Activated effector memory CD4-positive, alpha-beta T cell treated with Interleukin-2 at 50 U/mL for 16 hours (primary cell): ENCODE results near the gene LSP1.
"Not testable (repeated sequence)": the region's sequence is repeated elsewhere in the genome, so short reads cannot be mapped to it uniquely, and the experiment has no call there.

Source experiments
- DNase-seq: peaks from one replicate; pipeline ENCODE4 v3.0.0-alpha.2; 2020

Gene LSP1

DNA sequence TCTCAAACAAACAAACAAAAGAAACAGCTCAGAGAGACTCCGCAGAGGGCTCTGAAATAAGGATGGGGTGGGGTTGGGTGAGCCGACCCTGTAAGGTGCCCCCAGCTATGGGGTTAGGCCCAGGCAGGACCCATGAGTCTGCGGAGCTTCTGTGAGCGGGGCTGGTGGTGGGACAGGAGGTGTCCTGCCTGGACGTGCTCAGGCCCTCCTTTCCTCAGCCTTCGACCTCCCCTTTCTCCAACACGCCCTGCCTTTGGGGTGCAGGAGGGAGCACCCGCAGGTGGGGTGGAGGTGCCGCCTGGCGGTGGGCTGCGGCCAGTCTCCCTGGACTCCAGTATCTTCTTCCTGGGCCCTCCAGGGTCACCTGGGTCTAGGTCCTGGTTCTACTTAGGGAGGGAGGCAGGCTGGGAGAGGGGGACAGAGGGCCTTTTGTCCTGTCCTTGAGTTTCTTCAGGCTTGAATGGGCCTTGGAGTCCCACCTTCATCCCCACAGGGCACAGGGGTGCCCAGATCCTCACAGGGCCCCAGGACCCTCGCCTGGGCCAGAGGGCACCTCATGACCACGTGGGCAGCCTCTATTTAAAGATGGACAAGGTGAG lies 26.6 kb downstream of the LSP1 start:
- no peak for DNase-seq

GRCh38 chr11:1879941-1880720 lies 27.2 kb downstream of the LSP1 start:
- DNase-seq: no peak

DNA sequence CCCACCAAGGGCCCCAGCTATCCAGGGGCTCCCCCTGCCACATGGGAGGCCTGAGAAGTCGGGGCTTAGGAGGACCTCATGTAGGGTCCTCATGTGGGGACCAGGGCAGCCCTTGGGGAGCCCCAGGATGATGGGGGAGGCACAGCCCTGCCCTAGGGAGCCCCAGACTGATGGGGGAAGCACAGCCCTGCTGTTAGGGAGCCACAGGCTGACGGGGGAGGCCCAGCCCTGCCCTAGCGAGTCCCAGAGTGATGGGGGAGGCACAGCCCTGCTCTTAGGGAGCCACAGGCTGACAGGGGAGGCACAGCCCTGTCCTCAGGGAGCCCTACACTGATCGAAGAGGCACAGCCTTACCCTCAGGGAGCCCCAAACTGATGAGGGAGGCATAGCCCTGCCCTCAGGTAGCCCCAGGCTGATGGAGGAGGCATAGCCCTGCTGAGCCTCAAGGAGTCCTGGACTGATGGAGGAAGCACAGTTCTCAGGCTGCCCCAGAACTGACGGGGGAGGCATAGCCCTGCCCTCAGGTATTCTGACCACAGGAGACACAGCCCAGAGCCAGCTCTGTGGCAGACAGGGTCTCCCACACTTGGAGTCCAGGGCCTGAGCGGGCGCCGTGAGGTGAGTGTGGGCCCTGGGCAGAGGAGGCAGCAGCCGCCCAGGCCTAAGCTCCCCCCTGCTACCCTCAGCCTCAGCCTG lies 28.0 kb downstream of the LSP1 start:
- DNase-seq: no peak

DNA sequence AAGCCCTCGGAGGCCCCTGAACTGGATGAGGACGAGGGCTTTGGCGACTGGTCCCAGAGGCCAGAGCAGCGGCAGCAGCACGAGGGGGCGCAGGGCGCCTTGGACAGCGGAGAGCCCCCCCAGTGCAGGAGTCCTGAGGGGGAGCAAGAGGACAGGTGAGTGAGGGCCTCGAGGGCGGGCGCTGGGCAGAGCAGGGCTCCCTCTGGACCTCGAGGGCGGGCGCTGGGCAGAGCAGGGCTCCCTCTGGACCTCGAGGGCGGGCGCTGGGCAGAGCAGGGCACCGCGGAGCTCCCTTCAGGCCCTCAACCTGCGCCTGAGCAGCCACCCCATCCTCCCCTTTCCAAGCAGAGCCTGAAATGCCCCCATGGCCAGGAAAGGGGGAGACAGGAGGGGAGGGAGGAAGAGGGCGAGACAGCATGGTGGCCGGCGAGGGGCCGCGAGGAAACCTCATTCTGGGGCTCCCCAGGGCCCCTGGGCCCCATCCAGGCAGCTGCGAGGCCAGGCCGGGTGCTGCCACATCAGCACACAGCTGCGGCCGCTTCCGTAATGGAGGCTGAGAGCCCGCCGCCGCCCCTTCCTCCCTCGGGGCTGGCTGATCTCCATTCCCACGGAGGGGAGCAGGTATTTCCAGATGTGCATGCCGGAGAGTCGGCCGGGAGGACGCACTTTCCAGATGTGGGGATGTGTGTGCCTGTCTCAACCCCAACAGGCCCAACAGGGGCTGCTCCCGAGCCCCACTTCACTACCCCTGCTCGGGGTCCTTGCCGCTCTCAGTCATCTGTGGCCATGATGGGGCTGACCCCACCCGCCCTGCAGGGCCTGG lies 28.8 kb downstream of the LSP1 start:
- DNase-seq: no peak

DNA sequence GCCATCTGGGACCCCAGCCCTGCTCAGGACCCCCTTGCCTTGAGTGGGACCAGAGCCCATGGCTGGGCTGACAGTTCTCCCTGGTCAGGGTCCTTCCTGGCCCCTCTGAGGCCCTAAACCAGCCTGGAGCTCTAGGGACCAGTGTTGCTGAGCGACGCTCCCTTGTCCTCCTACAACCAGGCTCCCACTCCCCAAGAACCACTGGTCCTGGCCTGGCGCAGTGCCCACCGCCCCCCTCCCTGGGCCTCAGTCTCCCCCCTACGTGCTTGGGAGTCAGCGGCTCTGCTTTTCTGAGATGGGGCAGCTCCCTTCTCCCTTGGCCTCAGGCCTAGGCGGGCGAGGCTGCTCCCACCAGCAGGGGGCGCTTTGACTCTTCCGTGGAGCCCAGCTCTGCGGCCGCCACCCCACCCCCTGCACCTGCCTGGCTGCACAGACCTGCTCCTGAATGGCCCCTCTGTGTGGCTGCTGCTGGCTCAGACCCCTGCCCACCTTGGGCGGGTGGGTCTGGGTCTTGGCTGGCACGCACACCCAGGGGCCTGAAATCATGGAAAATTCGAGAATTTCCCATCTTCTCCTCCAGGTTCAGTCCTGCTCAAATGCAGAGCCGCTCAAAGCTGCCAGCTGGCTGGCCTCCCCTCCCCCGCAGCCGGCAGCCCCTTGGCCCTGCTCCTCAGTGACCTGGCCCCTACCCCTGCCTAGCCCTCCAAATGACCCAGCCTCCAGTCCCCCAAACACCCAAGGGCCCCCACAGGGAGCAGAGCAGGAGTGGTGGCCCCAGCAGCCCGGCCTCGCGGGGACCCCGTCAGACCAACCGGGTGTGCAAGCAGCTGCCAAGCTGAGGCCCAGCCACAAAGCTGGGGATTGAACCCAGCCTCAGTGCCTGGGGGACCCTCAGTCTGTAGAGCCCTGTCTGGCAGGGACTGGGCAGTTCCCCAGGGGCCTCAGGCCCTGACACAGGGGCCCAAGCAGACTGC lies 29.7 kb downstream of the LSP1 start:
- peak; percentile 67 for DNase-seq

DNA sequence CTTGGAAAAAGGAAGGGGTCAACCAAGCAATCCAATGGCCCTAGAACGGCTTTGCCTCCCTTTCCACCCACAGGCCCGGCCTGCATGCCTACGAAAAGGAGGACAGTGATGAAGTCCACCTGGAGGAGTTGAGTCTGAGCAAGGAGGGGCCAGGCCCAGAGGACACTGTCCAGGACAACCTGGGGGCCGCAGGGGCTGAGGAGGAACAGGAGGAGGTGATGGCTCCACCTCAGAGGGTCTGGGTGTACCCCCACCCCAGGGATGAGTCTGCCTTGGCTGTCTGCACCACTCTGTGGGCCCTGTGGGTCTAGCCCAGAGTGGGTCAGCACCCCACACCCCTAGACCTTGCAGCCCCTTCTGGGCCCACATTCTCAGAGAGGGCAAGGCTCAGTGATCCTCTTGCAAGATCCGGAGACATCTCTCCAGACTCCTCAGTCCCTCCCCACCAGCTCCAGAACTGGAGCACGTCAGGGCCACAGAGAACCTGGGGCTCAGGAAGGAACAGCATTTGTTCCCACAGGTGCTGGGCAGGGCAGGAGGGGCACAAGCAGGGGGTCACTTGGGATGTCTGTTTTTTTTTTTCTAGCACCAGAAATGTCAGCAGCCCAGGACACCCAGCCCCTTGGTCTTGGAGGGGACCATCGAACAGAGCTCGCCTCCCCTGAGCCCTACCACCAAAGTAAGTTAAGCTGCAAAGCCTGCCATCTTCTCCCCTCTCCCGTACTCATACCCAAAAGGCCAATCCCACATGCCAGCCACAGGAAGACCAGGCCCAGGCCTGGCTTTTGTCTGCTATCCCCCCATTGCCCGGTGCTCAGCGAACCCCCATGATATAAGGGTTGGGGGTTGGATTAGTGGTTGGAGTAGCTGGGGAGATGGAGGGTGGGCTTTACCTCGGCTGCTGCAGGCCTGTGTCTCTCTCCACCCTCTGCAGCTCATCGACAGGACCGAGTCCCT lies 30.7 kb downstream of the LSP1 start:
- no peak for DNase-seq

GRCh38 chr11:1884303-1884700 lies 31.4 kb downstream of the LSP1 start:
- no peak for DNase-seq

DNA sequence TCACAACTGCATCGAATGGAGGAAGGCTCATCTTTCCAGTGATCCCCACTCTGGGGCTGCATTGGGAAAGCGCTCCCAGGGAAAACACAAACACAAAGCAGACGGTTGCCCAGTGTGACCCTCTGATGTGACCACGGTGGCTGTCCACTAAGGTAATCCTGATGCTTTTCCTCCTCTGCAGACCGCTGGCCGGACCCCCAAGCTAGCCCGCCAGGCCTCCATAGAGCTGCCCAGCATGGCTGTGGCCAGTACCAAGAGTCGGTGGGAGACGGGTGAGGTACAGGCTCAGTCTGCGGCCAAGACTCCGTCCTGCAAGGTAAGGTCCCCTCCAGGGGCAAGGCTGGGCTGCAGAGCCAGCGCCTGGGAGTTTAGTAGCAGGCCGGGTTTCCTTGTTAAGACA lies 33.7 kb downstream of the LSP1 start:
- DNase-seq: not testable (repeated sequence)

GRCh38 chr11:1887451-1888346 lies 34.8 kb downstream of the LSP1 start:
- no peak for DNase-seq

DNA sequence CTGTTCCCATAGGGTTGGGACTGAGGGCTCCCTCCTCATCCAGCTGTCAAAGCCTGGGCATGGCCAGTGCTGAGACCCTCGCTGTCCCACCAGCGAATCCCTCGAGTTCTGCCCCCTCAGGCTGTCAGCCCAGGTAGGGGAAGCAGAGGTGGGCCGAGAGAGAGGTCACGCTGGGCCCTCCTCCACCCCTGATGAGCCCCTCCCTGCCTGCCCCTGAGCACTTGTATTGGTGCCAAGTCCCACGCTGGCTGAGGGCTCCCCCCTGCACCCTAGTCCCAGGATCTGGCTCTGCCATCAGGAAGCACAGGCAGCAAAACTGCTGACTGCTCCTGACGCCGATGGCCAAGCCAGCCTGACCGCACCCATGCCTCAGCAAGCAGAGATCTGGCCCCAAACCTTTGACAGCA lies 35.5 kb downstream of the LSP1 start:
- no peak for DNase-seq

DNA sequence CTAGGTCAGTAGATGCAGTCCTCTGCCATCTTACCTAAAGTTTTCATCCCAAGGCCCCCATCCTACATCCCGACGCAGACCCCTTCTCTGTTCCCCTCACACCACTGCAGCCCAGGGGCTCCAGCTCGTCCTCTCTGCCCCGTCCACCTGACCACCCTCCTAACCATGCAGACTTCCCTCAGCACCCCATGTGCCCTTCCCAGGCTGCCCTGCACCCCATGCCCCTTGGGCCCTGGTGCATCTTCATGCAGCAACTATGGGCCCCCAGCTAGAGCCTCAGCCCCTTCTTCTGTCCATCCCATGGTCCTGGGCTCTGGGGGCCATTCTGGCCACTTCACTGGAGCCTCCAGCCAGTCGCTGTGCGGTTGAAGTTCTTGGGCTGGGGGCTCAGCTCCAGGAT lies 35.9 kb downstream of the LSP1 start:
- no peak for DNase-seq

- peak; percentile 80 for DNase-seq
Observed at GRCh38 chr11:1889224-1889930, 36.5 kb downstream of the LSP1 start.

- DNase-seq: no peak
Observed at GRCh38 chr11:1889941-1890855, 37.3 kb downstream of the LSP1 start.

- no peak for DNase-seq
Observed at GRCh38 chr11:1890856-1891830, 38.3 kb downstream of the LSP1 start.

DNA sequence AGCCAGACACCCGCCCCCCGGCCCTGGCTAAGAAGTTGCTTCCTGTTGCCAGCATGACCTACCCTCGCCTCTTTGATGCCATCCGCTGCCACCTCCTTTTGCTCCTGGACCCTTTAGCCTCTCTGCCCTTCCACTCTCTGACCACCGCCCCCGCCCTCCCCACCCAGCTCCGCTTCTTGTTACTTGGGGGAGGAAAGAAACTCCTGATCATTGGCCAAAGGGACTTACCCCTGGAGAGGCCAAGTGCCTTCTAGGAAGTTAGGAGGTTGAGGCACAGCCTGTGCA lies 38.9 kb downstream of the LSP1 start, which contains the start of gene PRR33:
Gene PRR33, minus strand, starts transcription at position 65 of the 285 bp plus-strand sequence. CDS start 1,311 bp downstream, outside the sequence.
- DNase-seq: no peak

DNA sequence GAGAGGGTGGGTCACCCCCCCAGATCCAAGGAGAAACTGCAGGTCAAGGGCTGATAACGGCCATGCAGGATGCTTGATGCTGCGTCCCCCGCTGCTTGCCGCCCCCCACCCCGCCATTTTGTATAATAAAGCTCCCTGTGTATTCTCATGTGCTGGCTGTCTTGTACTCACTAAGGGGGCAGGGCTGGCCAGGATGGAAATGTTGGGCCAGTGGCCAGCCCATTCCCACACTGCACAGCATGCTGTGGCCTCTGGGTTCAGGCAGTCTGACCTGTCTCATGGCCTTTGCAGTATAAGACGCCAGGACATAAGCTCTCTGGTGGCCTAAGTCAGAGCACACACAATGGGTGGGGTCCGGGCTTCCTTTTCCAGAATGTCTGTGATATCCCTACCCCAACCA lies 39.2 kb downstream of the LSP1 start:
- DNase-seq: no peak

DNA sequence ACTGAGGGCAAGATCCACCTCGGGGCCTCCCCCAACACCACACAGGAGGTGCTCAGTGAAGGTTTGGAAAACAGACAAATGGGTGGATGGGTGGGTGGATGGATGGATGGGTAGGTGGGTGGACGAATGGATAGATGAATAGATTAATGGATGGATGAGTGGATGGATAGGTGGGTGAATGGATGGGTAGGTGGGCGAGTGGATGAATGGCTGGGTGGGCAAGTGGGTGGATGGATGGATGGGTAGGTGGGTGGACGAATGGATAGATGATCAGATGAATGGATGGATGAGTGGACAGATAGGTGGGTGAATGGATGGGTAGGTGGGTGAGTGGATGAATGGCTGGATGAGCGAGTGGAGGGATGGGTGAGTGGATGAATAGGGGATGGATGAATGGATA lies 39.7 kb downstream of the LSP1 start:
- DNase-seq: no peak
